ENCODE data around the gene SIGLEC1. TPM values are rescaled to one million over a fixed set of nuclear protein-coding genes. Genes with fewer than 3 reads are reported as not detected.

SIGLEC1 gene
- total and polyA plus RNA-seq, 10 of the 15 experiments (the other 5 are each of a cell fraction or from before 2014, with no cell fraction given), result 0.05 TPM; not detected in 9

GRCh38 chr20:3755814-3756480 lies 43.5 kb upstream of the SIGLEC1 start:
- DNase-seq (ENCODE audit: low read depth, low spot score) (no peak), FAIRE-seq (no peak), ATAC-seq (no peak)
- no peak overlapping the region for H3K9ac ChIP-seq (ENCODE audit: control insufficient read depth, insufficient read depth, low read length)
- WGBS (ENCODE audit: insufficient coverage, insufficient replicate concordance, low lambda C conversion rate, missing lambda C conversion rate), result 65% methylated on average over 5 of the region's 5 CpGs
- intact Hi-C loops (cut with micrococcal nuclease; ENCODE audit: unreplicated experiment), result no loop called here
- POLR2A ChIA-PET, result no interaction called here
- H3K4me2 ChIP-seq (ENCODE audit: control insufficient read depth, insufficient read depth), result no peak overlapping the region
- SMC1A ChIA-PET (ENCODE audit: uncharacterized antibody, unreplicated experiment), result no interaction called here
- peaks cover 0 to 2% of the 10 kb centered on the region in 2 experiments; a peak in 1 of 4 replicates for H3K36me3 ChIP-seq (ENCODE audit: control insufficient read depth in 2 of 2, insufficient read depth in 2 of 2, low read length in 1 of 2)
- no peaks in the 10 kb centered on the region for H3K79me2 ChIP-seq (ENCODE audit: control insufficient read depth, insufficient read depth, low read length)
- no peaks in the 10 kb centered on the region for H4K20me1 ChIP-seq (ENCODE audit: control insufficient read depth, insufficient read depth)
- no peak for TF ChIP-seq FOXK2 (IDR thresholded peaks at IDR 0.05)
- no peak for TF ChIP-seq CTCF (IDR thresholded peaks at IDR 0.05 in 2 of 3, conservative IDR thresholded peaks at IDR 0.05 in 1 of 3; ENCODE audit: control insufficient read depth in 2 of 3, extremely low read depth in 1 of 3, insufficient read depth in 1 of 3, low read depth in 3 of 3, low read length in 3 of 3)
- no peak for TF ChIP-seq SMC3 (IDR thresholded peaks at IDR 0.05; ENCODE audit: borderline replicate concordance, low read length)
- no peak for TF ChIP-seq TCF7 (IDR thresholded peaks at IDR 0.05; ENCODE audit: borderline replicate concordance)
- no peak for TF ChIP-seq HSF1 (IDR thresholded peaks at IDR 0.05; ENCODE audit: low read depth, low read length)
- no peak for TF ChIP-seq NR2C1 (IDR thresholded peaks at IDR 0.05)
- CTCF ChIA-PET, result interaction anchor here (1.6 to 4.1 kb wide), 3 partner anchors 8 to 12 kb away, joined by 4 to 52 read pairs (median 29); partner anchors contain the start of gene ADISSP
- no peak overlapping the region for H2AFZ ChIP-seq (ENCODE audit: control insufficient read depth, low read depth, low read length)
- BruUV-seq (replicated peaks), result no TSS peak
- in situ Hi-C loops (cut with MboI), result no loop called here
- H3K27ac ChIP-seq (ENCODE audit: control insufficient read depth, insufficient read depth), result no peak overlapping the region
- H3K9me3 ChIP-seq (replicated peaks; ENCODE audit: control insufficient read depth, insufficient read depth, low read length), result no peaks in the 10 kb centered on the region
- H3K4me3 ChIP-seq, result no peak overlapping the region
- no peaks in the 10 kb centered on the region for H3K27me3 ChIP-seq (replicated peaks in 1 of 2; ENCODE audit: control insufficient read depth in 2 of 2, insufficient read depth in 2 of 2, low read length in 1 of 2)
- peaks cover under 1% of the 10 kb centered on the region; the same call in 1 of the 2 replicates for H3K4me1 ChIP-seq (ENCODE audit: control insufficient read depth, insufficient read depth, low read length)
- RAD21 ChIA-PET (ENCODE audit: unreplicated experiment), result no interaction called here
